H1 (cell line): Measurements from ENCODE around the gene NUP42.

Experiments used
- CTCF ChIP-seq, 3 experiments: IDR thresholded peaks; 1 replicate in 2 of 3; 2 replicates in 1 of 3; pipeline versions ENCODE4 v1.5.1 to v1.6.1; 2011; ENCODE audit warnings: low read length in 3 of 3, mild to moderate bottlenecking in 3 of 3, inconsistent platforms in 2 of 3, low read depth in 1 of 3, moderate library complexity in 1 of 3; ENCODE audit not compliant: insufficient read depth in 1 of 3; ENCODE audit errors: control extremely low read depth in 1 of 3
- EZH2 ChIP-seq: fragments of 200-600 bp; sonication (generic); IDR thresholded peaks from 2 replicates; pipeline ENCODE4 v1.7.1; 2012; ENCODE audit warnings: low read depth, mild to moderate bottlenecking, moderate library complexity, low read length, inconsistent platforms; ENCODE audit not compliant: severe bottlenecking
- MAX ChIP-seq: IDR thresholded peaks from 2 replicates; pipeline ENCODE4 v1.6.1; 2012; ENCODE audit warnings: inconsistent platforms
- TAF1 ChIP-seq: IDR thresholded peaks from 2 replicates; pipeline ENCODE4 v1.6.1; 2011; ENCODE audit warnings: mild to moderate bottlenecking, low read depth, low read length

GRCh38 chr7:23216021-23216420, 34.2 kb downstream of the NUP42 start:
- TF ChIP-seq CTCF (IDR thresholded peaks at IDR 0.05; ENCODE audit: control extremely low read depth in 1 of 3, insufficient read depth in 1 of 3, low read depth in 1 of 3, low read length in 3 of 3) (no peak), MAX (no peak), EZH2 (no peak), TAF1 (no peak)
